Stimulated activated memory B cell treated with anti-CD40 and anti-IgM and Interleukin-4, amounts not matched to agents 10 μg/mL and 1 μg/mL and 100 μg/mL, for 72 hours (primary cell): Measurements from ENCODE around the gene NPTXR.
"Not testable (repeated sequence)": the region's sequence is repeated elsewhere in the genome, so short reads cannot be mapped to it uniquely, and the experiment has no call there.

Experiments used
- ATAC-seq: fragments of 150-1000 bp; cut with Tn5 transposase; 2 replicates; pipeline ENCODE4 v1.10.0; 2021
- H3K27ac Mint-ChIP-seq: one replicate; pipeline ENCODE4 v1.8.0; 2022; ENCODE audit warnings: mild to moderate bottlenecking, mixed read lengths
- H3K27me3 Mint-ChIP-seq: one replicate; pipeline ENCODE4 v1.8.0; 2022; ENCODE audit warnings: mixed read lengths
- H3K36me3 Mint-ChIP-seq: one replicate; pipeline ENCODE4 v1.8.0; 2022; ENCODE audit warnings: mixed read lengths
- H3K4me1 Mint-ChIP-seq: one replicate; pipeline ENCODE4 v1.8.0; 2022; ENCODE audit warnings: mixed read lengths
- H3K4me3 Mint-ChIP-seq: one replicate; pipeline ENCODE4 v1.8.0; 2022; ENCODE audit warnings: mild to moderate bottlenecking, moderate library complexity, mixed read lengths
- H3K9me3 Mint-ChIP-seq: one replicate; pipeline ENCODE4 v1.8.0; 2022; ENCODE audit warnings: mixed read lengths

Gene NPTXR

DNA sequence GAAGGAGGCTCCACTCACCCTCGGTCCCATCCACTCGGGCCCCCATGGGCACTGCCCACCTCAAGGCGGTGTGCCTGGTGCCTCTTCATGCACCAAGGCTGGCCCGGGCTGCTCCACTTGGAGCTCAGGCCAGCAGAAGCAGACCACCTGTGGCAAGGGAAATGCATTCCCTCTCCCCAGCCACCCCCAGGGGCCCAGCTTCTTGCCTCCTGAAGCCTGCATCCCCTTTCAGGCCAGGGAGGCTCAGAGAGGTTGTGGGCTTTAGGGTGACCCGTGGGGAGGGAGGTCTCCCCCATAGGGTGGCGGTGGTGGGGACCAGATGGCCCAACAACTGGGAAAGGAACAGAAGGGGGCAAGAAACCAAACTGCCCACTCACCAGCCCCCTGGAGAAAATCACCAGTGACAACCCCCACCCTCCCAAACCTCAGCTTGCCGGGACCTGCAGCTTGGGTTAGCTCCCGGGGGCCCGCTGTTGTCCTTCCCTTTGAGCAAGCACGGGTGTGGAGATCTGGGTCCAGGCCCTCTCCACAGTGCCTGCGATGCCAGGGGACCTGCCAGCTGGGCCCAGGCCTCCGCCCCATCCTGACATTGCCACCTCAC is 19.8 kb upstream of the NPTXR start:
- H3K27ac Mint-ChIP-seq: no peak overlapping the region
- H3K27me3 Mint-ChIP-seq: peaks cover 11% of the 10 kb centered on the region
- peaks cover 27% of the 10 kb centered on the region for H3K36me3 Mint-ChIP-seq
- no peak overlapping the region for H3K4me3 Mint-ChIP-seq
- ATAC-seq: no peak
- H3K4me1 Mint-ChIP-seq: peaks cover 53% of the 10 kb centered on the region
- H3K9me3 Mint-ChIP-seq: no peaks in the 10 kb centered on the region

DNA sequence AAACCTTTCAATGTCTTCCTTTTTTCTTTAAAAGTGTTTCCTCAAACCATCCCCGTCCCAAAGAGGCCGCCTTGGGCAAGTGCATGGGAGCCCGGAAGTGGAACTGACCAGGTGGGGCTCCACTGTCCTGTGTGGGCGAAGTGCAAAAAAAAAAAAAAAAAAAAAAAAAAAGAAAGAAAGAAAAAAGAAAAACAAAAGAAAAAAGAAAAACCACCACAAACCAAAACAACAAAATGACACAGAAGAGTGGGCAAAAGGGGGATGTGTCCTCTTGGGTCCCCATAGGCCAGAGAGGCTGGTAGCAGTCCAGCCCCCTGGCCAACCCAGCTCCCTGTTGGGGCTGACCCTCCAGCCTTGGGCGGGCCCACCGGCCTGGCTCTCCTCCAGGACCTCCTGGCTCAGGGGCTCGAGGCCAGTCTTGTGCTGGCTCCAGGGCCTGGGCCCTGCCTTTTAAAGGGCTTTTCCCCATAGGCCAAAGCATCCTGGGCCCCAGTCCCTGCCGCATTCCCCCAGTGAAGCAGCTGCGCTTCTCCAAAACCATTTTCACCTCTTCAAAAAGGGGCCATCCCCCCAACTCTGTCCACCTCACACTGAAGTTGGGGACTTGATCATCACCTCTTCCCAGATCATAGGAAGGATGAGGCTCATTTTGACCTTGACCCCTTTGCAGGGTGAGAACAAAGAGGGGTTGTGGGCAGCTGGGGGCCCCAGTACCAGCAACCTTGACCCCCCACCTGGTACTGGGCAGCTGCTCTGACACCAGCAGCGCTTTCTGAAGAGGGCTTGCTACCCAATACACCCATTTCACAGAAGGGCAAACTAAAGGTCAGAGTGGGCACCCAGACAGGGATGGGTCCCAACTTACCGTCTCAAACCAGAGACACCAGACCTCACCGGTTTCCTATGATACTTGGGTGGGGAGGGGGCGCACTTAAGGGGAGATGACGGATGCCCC is 18.8 kb upstream of the NPTXR start:
- Mint-ChIP-seq H3K36me3 (peaks cover 18% of the 10 kb centered on the region), H3K27ac (no peak overlapping the region), H3K4me1 (peaks cover 44% of the 10 kb centered on the region), H3K4me3 (no peak overlapping the region), H3K27me3 (peaks cover 21% of the 10 kb centered on the region), H3K9me3 (no peaks in the 10 kb centered on the region)
- no peak for ATAC-seq

DNA sequence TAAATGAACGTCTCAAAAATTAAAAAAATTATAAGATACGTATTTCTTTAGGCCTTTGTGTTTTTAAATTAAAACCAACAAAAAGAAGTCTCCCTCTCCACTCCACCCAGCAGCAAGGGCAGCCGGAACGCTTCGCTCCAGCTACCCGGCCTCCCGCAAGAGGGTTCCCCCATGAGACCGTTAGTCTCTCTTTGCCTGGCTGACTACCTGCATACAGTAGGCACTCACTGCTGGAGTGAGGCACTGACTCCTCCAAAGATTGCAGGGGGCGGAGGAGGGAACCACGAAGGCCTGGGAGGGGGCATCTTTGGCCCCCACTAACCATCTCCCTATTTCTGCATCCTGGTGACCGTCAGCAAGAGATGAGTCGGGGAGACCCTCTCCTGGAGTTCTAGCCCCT is 18.1 kb upstream of the NPTXR start:
- ATAC-seq: no peak
- no peaks in the 10 kb centered on the region for H3K9me3 Mint-ChIP-seq

DNA sequence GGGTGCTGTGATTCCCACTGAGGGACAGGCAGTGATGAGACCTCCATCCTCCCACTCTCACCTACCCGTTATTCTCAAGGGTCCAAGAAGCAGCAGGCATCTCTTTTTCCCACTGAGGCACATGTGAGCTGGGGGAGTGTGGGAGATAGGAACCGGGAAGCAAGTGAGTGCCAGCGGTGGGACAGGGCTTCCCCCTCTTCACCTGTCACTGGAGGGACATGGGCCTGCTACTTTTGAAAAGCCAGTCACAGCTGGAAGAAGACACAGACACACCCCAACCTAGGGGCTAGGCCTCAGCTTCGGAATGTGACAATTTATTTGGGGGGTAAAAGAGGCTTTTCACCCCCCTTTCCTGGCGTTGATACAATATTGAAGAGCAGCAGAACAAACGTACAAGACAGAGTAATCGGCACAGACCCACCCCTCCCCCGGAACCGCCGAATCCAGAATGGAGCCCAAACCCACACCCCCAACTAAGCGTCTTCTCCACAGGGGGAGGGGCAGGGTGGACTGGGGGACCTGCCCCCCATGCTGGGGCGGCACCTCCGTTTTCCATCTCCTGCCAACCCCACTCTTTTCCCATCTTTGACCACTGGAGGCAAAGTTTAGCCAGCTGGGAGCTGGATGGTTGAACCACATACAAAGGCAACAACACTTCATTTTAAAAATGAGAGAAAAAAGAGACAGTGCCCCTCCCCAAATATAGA is 17.5 kb upstream of the NPTXR start:
- Mint-ChIP-seq H3K27ac (no peak overlapping the region), H3K4me3 (no peak overlapping the region), H3K27me3 (peaks cover 25% of the 10 kb centered on the region), H3K36me3 (peaks cover 15% of the 10 kb centered on the region), H3K9me3 (no peaks in the 10 kb centered on the region), H3K4me1 (peaks cover 43% of the 10 kb centered on the region)
- no peak for ATAC-seq

More for the DNA sequence above, 18.1 kb upstream of the NPTXR start:
- H3K36me3 Mint-ChIP-seq: peaks cover 15% of the 10 kb centered on the region
- H3K4me1 Mint-ChIP-seq: peaks cover 43% of the 10 kb centered on the region
- no peak overlapping the region for H3K27ac Mint-ChIP-seq
- H3K4me3 Mint-ChIP-seq: no peak overlapping the region
- peaks cover 23% of the 10 kb centered on the region for H3K27me3 Mint-ChIP-seq

DNA sequence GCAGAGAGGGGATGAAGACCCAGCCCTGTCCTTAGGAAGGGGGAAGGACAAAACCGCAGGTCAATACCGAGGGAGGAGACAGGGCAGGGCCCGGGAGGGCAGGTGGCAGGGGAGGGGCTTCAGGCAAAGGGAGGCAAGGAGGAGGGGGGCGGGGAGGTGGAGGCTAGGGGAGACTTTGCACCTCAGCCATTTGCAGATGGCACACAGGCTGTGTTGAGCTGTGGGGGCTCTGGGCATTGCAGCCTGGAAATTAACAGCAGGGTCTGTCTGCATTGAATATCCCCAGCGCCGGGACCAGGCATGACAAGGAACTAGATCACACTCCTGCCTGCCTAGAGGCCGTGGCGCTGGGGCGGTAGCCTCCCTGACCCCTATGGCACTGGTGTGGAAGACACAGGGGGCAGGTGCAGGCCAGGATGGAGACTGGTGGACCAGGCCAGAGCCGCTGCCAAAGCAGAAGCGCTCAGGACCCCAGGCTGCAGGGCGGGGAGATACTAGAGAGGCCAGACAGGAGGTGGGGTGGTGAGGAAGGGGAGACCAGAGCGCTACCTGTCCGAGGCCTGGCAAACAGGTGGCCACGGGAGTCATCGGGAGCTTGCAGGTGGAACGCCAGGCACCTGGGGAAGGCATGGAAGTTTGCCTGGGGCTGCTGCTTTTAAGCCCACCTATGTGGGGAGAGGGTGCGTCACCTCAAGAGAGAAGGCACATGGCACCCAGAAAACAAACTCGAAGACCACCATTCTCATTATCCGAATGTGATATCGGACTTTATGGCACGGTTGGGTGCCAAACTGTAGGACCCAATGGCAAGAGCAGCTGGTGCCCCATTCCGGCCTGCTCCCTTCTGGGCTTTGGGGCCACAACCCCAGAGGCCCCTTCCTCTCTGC is 16.7 kb upstream of the NPTXR start:
- ATAC-seq: peak; percentile 7
- peaks cover 43% of the 10 kb centered on the region for H3K4me1 Mint-ChIP-seq
- peaks cover 11% of the 10 kb centered on the region for H3K36me3 Mint-ChIP-seq

GRCh38 chr22:38859581-38860282 is 15.9 kb upstream of the NPTXR start:
- peaks cover 6% of the 10 kb centered on the region for H3K36me3 Mint-ChIP-seq
- H3K27ac Mint-ChIP-seq: no peak overlapping the region
- H3K27me3 Mint-ChIP-seq: peaks cover 40% of the 10 kb centered on the region
- H3K9me3 Mint-ChIP-seq: no peaks in the 10 kb centered on the region
- peak; percentile 13 for ATAC-seq
- peaks cover 43% of the 10 kb centered on the region for H3K4me1 Mint-ChIP-seq
- H3K4me3 Mint-ChIP-seq: no peak overlapping the region

More for the DNA sequence above, 16.7 kb upstream of the NPTXR start:
- H3K27ac Mint-ChIP-seq: peak overlapping the region; percentile 31
- no peaks in the 10 kb centered on the region for H3K9me3 Mint-ChIP-seq
- H3K27me3 Mint-ChIP-seq: peaks cover 33% of the 10 kb centered on the region
- H3K4me3 Mint-ChIP-seq: no peak overlapping the region

- H3K27ac Mint-ChIP-seq: no peak overlapping the region
- H3K4me3 Mint-ChIP-seq: no peak overlapping the region
- H3K4me1 Mint-ChIP-seq: peaks cover 33% of the 10 kb centered on the region
- peaks cover 45% of the 10 kb centered on the region for H3K27me3 Mint-ChIP-seq
- no peaks in the 10 kb centered on the region for H3K9me3 Mint-ChIP-seq
- no peaks in the 10 kb centered on the region for H3K36me3 Mint-ChIP-seq
- ATAC-seq: no peak
Measured at GRCh38 chr22:38858492-38858891, 14.7 kb upstream of the NPTXR start.

GRCh38 chr22:38854476-38854875 is 10.6 kb upstream of the NPTXR start:
- H3K27ac Mint-ChIP-seq, ATAC-seq, H3K4me3 Mint-ChIP-seq, H3K4me1 Mint-ChIP-seq, H3K36me3 Mint-ChIP-seq, H3K9me3 Mint-ChIP-seq: not testable (repeated sequence)
- H3K27me3 Mint-ChIP-seq: peaks cover 77% of the 10 kb centered on the region

- not testable (repeated sequence) for H3K4me1 Mint-ChIP-seq, H3K9me3 Mint-ChIP-seq, H3K4me3 Mint-ChIP-seq, H3K27ac Mint-ChIP-seq, H3K36me3 Mint-ChIP-seq, ATAC-seq
- H3K27me3 Mint-ChIP-seq: peaks cover 72% of the 10 kb centered on the region
Measured at GRCh38 chr22:38853883-38854282, 10.1 kb upstream of the NPTXR start.

DNA sequence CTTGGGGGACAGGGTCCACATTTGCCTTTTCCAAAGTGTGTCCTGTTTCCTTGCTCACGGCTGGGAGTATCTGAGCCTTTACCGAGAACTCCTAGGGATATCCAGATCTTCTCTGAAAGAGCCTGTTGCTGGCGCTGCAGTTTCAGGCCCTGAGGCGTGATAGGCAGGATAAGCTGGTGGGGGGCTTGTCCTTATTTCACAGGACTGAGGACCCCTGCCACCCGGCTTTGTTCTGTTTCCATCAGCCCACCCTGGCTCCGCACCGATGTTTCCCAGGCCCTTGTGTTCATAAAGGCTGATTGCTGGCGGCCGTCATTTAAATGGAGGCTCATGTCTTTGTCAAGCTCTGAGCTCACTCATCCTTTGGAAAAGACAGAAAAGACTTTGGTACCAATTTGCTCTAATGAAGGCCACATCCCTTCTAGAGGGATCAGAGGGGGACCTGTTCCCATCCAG is 9.4 kb upstream of the NPTXR start:
- Mint-ChIP-seq H3K27me3 (peaks cover 65% of the 10 kb centered on the region), H3K36me3 (no peaks in the 10 kb centered on the region), H3K27ac (no peak overlapping the region), H3K4me1 (no peaks in the 10 kb centered on the region), H3K9me3 (no peaks in the 10 kb centered on the region), H3K4me3 (no peak overlapping the region)
- ATAC-seq: no peak

DNA sequence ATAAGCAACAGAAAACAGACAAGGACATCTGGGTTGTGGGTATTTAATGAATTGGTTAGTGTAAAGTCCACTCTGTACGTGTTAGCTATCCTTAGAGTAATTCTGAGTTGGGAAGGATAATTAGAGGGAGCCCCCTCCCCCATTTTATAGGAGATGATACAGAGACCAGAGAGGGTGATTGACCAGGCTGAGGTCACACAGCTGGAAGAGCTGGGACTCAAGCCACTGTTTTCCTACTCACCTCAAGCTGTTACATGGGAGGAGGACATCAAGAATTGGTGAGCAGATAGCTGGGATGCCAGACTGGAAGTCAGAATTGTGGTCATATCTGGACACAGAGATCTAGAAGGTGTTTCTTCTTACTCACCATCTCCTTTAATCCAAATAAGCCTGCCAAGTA is 8.7 kb upstream of the NPTXR start:
- no peak overlapping the region for H3K27ac Mint-ChIP-seq
- peaks cover 58% of the 10 kb centered on the region for H3K27me3 Mint-ChIP-seq
- no peak for ATAC-seq
- H3K9me3 Mint-ChIP-seq: no peaks in the 10 kb centered on the region
- no peaks in the 10 kb centered on the region for H3K36me3 Mint-ChIP-seq
- no peaks in the 10 kb centered on the region for H3K4me1 Mint-ChIP-seq
- no peak overlapping the region for H3K4me3 Mint-ChIP-seq

GRCh38 chr22:38850941-38851849 is 7.4 kb upstream of the NPTXR start:
- ATAC-seq: no peak
- Mint-ChIP-seq H3K4me3 (no peak overlapping the region), H3K27ac (no peak overlapping the region), H3K4me1 (no peaks in the 10 kb centered on the region), H3K36me3 (no peaks in the 10 kb centered on the region), H3K27me3 (peaks cover 67% of the 10 kb centered on the region), H3K9me3 (no peaks in the 10 kb centered on the region)

GRCh38 chr22:38850399-38850798 is 6.6 kb upstream of the NPTXR start:
- H3K9me3 Mint-ChIP-seq: no peaks in the 10 kb centered on the region
- no peak overlapping the region for H3K4me3 Mint-ChIP-seq
- H3K27me3 Mint-ChIP-seq: peaks cover 65% of the 10 kb centered on the region
- ATAC-seq: no peak
- H3K4me1 Mint-ChIP-seq: no peaks in the 10 kb centered on the region
- no peaks in the 10 kb centered on the region for H3K36me3 Mint-ChIP-seq
- no peak overlapping the region for H3K27ac Mint-ChIP-seq
